ENCODE data around the gene FLNB.

FLNB gene

DNA sequence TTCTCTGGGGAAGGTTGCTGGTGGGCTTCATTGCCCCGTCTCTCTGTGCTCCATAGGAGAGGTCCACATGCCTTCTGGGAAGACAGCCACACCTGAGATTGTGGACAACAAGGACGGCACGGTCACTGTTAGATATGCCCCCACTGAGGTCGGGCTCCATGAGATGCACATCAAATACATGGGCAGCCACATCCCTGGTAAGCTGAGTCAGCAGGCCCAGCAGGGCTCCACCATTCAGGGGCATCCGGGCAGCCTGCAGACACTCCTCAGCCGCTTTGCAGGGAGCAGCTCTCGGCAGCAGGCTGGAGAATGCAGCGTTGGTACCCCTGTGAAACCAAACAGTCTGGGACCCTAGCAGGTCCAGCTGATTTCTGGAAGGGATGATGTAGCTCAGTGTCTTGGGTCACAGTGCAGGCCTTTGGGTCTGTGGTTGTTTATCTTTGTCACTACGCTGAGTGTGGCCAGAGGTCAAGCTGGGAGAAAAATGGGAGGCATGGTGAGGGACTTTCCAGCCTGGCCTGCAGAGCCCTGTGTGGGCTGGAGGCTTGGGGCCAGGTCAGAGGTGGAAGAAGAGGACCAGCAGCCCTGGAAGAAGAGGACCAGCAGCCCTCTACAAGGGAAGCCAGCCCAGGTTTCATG lies 135.3 kb downstream of the FLNB start:
- no peak for DNase-seq (ENCODE audit: extremely low read depth, low read depth)
- H3K4me3 ChIP-seq (replicated peaks; ENCODE audit: low read depth, low read length) = no peak overlapping the region
- TF ChIP-seq, protein P1, sequence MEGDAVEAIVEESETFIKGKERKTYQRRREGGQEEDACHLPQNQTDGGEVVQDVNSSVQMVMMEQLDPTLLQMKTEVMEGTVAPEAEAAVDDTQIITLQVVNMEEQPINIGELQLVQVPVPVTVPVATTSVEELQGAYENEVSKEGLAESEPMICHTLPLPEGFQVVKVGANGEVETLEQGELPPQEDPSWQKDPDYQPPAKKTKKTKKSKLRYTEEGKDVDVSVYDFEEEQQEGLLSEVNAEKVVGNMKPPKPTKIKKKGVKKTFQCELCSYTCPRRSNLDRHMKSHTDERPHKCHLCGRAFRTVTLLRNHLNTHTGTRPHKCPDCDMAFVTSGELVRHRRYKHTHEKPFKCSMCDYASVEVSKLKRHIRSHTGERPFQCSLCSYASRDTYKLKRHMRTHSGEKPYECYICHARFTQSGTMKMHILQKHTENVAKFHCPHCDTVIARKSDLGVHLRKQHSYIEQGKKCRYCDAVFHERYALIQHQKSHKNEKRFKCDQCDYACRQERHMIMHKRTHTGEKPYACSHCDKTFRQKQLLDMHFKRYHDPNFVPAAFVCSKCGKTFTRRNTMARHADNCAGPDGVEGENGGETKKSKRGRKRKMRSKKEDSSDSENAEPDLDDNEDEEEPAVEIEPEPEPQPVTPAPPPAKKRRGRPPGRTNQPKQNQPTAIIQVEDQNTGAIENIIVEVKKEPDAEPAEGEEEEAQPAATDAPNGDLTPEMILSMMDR (IDR thresholded peaks at IDR 0.05; ENCODE audit: low read depth, low read length, missing control alignments) = no peak

DNA sequence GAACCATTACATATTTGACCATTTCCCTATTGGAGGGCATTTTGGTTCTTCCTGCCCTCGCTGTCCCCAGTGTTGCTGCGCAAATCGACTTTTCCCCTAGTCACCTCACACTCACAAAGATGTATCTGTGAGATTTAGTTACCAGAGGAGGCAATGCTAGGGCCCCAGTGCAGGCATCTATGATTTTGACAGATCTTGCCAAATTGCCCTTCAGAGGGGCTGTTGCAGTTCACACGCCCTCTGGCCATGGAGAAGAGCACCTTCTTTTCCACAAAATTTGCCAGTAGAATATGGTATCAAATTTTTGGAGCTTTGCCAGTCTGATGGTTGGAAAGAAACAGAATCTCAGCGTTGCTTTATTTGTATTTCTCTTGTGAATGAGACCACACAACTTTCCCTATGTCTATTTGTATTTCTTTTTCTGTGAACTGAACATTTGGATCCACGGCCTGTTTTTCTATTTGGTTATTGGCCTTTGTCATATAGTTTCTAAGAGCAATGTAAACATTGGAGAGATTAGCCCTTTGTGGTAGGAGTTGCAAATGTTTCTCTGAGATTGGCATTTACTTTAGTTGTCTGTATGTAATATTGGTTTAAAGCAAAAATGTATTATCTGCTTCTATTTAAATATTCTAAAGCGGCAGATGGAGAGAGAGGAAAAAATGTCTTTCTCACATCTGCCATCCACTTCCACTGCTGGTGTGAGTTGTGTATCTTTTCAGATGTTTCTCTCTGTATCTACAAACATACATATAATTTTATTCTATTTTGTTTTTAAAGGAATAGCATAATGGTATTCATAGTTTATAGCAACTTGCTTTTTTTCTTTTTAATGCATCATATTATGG lies 136.5 kb downstream of the FLNB start:
- no peak for DNase-seq (ENCODE audit: extremely low read depth, low read depth)
- TF ChIP-seq, protein P1 (IDR thresholded peaks at IDR 0.05; ENCODE audit: low read depth, low read length, missing control alignments) = no peak
- H3K4me3 ChIP-seq (replicated peaks; ENCODE audit: low read depth, low read length) = no peak overlapping the region

DNA sequence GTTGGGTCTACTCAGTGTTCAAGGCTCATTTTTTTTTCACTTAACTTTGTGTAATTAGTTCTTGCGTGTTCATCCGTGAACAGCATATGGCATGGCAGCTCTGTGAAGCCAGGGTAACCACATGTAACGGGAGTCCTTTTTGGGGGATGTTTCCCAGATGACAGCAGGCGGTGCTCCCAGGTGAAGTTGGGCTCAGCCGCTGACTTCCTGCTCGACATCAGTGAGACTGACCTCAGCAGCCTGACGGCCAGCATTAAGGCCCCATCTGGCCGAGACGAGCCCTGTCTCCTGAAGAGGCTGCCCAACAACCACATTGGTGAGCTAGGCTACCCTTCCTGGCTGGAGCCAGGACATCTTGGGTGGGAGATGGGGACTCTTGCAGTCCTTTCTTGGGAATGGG lies 139.8 kb downstream of the FLNB start:
- no peak overlapping the region for H3K4me3 ChIP-seq (replicated peaks; ENCODE audit: low read depth, low read length)
- no peak for DNase-seq (ENCODE audit: extremely low read depth, low read depth)
- TF ChIP-seq, protein P1 (IDR thresholded peaks at IDR 0.05; ENCODE audit: low read depth, low read length, missing control alignments) = no peak

DNA sequence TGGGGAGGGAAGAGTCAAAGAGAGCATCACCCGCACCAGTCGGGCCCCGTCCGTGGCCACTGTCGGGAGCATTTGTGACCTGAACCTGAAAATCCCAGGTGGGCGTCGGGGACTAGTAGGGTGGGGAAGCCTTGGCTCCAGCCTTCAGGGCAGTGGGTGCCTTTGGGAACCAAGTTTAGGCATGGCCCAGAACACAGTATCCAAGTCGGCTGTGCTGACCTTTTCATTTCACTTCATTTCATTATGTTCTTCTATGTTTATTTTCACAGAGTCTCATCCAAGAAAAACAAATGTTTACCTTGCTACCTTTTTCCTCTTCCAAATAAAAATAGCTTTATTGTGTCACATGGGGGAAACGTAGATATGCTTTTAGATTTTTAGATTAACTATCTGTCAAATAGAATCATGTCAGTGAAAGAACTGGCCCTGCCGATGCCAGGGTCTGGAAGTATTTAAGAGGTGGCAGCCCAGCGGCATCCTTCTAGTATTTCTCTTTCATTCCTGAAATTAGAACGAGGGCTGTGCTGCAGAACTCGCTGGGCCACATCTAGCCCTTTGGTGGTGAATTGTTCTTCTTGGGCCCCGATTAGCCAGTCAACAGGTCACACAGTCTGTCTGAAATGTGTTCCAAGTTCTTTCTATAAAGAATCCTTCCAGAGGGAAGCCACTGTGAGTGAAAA lies 142.0 kb downstream of the FLNB start:
- TF ChIP-seq, protein P1 (IDR thresholded peaks at IDR 0.05; ENCODE audit: low read depth, low read length, missing control alignments) = no peak
- H3K4me3 ChIP-seq (replicated peaks; ENCODE audit: low read depth, low read length) = no peak overlapping the region
- no peak for DNase-seq (ENCODE audit: extremely low read depth, low read depth)

DNA sequence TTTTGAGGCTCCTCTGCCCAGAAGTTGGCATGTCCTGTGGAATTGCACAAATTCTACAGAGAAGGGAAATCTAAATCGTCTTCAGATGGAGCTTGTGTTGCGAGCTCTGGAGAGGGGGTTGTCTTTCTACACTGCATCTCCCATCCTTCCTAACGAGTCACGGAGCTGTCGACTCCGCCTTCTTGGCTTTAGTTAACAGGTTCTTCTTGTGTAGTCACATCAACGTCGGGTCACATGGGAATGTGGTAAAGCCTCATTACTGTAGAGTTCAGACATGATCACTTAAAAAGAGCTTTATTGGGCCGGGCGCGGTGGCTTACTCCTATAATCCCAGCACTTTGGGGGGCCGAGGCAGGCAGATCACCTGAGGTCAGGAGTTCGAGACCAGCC lies 142.6 kb downstream of the FLNB start:
- no peak for DNase-seq (ENCODE audit: extremely low read depth, low read depth)
- H3K4me3 ChIP-seq (replicated peaks; ENCODE audit: low read depth, low read length) = no peak overlapping the region
- TF ChIP-seq, protein P1 (IDR thresholded peaks at IDR 0.05; ENCODE audit: low read depth, low read length, missing control alignments) = no peak

DNA sequence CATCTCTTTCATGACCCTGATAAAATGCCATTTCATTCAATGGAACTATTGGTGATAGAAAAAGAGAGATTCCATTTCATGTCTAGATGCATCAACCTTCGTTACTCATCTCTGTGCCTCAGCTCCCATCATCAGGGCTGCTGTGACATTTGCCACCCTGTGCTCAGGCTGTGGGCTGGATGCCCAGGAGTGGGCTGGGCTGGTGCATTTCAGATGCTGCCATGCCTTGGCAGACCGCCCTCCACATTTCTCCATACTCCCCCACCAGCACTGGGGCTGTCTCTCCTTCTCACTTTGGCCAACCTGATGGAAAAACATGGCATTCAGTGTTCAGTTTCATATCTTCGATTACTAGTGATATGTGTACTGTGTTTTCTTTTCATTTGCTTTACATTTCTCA lies 143.4 kb downstream of the FLNB start:
- H3K4me3 ChIP-seq (replicated peaks; ENCODE audit: low read depth, low read length) = no peak overlapping the region
- TF ChIP-seq, protein P1 (IDR thresholded peaks at IDR 0.05; ENCODE audit: low read depth, low read length, missing control alignments) = no peak
- DNase-seq (ENCODE audit: extremely low read depth, low read depth) = no peak

All from HFF-Myc (cell line).